HG03439 (cell line): ENCODE data around the gene STXBP5.
"Not testable (repeated sequence)": the region's sequence is repeated elsewhere in the genome, so short reads cannot be mapped to it uniquely, and the experiment has no call there.

Source experiments
- ATAC-seq: cut with Tn5 transposase; IDR thresholded peaks from one replicate; pipeline ENCODE4 v1.9.1; 2021; ENCODE audit warnings: mild to moderate bottlenecking, moderate library complexity; ENCODE audit not compliant: unreplicated experiment

Gene STXBP5

GRCh38 chr6:147238164-147238563, 33.9 kb downstream of the STXBP5 start:
- ATAC-seq: no peak

GRCh38 chr6:147238906-147239305, 34.7 kb downstream of the STXBP5 start:
- ATAC-seq: no peak

DNA sequence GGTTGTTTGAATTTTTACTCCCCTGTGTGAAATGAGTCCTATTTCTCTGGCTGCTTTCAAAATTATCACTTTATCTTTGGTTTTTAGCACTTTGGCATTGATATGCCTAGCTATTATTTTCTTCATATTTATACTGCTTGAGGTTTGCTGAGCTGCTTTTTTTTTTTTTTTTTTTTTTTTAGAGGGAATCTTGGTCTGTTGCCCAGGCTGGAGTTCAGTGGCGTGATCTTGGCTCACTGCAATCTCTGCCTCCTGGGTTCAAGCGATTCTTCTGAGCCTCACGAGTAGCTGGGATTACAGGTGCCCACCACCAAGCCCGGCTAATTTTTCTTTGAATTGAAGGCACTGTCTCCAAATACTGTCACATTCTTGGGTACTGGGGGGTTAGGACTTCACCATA, 40.6 kb downstream of the STXBP5 start:
- no peak for ATAC-seq

DNA sequence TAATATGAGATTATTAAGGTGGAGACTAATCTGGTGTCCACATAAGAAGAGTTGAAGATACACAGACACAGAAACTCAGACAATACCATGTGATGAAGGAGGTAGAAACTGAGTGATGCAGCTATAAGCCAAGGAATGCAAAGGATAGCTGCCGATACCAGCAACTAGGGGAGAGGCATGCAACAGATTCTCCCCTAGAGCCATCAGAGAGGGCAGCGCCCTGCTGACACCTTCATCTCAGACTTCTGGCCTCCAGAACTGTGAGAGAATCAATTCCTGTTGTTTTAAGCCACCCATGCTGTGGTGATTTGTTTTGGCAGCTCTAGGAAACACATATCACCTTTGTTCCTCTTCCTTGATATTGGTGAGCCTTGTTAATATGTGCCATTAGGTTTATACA, 41.5 kb downstream of the STXBP5 start:
- no peak for ATAC-seq

- no peak for ATAC-seq
Measured at GRCh38 chr6:147246853-147247635, 42.8 kb downstream of the STXBP5 start.

DNA sequence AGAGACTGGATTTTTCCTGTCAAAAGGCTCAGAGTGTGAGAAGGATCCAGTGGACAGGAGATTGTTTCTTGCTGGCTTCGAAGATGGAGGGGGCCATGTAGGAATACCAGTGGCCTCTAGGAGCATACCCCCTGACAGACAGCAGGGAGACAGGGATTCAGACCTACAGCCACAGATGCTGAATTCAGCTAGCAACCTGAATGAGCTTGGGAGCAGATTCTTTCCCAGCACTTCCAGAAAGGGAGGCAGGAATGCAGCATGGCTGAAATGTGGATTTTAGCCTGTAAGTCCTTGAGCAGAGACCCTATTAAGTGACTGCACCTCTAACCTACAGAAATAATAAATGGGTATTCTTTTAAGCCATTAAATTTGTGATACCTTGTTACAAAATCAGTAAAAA, 44.6 kb downstream of the STXBP5 start:
- no peak for ATAC-seq

- no peak for ATAC-seq
Measured at GRCh38 chr6:147251072-147251471, 46.9 kb downstream of the STXBP5 start.

DNA sequence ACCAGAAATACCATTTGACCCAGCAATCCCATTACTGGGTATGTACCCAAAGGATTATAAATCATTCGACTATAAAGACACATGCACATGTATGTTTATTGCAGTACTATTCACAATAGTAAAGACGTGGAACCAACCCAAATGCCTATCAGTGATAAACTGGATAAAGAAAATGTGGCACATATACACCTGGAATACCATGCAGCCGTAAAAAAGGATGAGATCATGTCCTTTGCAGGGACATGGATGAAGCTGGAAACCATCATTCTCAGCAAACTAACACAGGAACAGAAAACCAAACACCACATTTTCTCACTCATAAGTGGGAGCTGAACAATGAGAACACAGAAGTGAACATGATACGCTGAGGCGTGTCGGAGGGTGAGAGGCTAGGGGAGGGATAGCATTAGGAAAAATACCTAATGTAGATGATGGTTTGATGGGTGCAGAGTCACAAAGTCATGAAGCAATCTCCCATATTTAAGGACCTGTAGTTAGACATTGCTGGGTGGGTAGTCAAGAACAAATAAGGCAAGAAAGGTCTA, 50.8 kb downstream of the STXBP5 start:
- not testable (repeated sequence) for ATAC-seq

- no peak for ATAC-seq
Measured at GRCh38 chr6:147255948-147256674, 51.9 kb downstream of the STXBP5 start.

DNA sequence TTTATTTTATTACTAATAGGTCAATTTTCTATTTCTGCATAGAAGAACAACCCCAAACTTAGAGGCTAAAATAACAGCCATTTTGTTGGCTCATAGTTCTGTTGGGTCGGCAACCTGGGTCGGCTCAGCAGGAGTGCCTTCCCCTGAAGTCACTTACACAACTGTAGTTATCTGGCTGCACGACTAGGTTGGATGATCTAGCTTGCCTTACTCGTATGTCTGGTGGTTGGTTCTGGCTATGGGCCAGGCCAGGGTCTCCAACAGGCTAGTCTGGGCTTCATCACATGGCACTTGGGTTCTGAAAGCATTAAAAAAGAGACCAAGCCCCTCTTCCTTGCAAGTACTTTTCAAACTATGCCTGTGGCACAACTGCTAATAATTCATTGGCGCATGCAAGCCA, 53.5 kb downstream of the STXBP5 start:
- no peak for ATAC-seq

GRCh38 chr6:147260091-147260490, 55.9 kb downstream of the STXBP5 start:
- ATAC-seq: no peak

GRCh38 chr6:147262946-147263345, 58.7 kb downstream of the STXBP5 start:
- ATAC-seq: no peak

DNA sequence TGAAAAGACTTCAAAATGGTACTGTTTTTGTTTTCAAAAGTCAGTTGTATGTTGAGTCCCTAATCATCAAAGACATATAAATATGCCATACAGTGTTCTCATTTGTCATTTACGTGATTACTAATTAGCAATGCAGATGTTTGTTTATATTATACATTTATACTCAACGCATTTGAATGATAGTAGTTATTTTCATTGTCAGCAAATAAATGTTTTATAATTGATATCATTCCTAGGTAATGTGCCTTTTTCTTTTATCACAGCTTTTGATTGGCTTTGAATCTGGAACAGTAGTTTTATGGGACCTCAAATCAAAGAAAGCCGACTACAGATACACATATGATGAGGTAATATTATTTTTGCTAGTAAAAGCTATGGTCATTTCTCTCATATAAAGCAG, 62.6 kb downstream of the STXBP5 start:
- no peak for ATAC-seq

- ATAC-seq: no peak
Measured at GRCh38 chr6:147267658-147268057, 63.4 kb downstream of the STXBP5 start.

DNA sequence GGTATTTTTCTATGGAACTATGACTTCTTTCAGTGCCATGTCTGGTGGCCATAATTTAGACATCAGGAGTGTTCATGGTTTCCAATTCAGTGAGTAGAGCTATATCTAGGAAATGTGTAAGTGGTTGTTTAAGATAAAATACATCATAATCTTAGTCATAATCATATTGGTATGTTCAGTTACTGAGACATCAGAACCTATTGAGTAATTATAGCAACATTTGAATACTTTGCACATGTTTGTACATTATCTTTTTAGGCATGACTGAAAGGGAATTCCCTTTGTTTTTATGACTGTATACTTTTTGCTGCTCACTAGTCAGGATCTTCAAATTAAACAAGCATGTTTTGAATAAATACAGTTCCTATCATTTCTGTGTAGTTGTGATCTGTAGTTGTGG, 64.0 kb downstream of the STXBP5 start:
- no peak for ATAC-seq

DNA sequence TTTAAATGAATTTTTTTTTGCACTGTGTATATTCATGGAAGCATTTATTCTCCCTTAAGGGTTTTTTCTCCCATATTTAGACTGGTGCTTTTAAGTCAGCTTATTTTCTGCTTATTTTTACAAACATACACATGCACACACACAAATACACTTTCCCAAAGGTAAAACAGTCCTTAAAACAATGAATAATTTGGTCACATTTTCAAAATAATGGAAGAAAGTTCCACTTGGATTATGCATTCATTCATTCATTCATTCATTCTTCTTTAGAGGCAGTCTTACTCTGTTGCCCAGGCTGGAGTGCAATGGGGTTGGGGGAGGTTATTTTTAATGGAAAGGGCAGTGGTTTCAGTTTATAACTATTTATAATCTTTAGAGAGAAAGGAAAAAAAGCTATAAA, 69.8 kb downstream of the STXBP5 start:
- ATAC-seq: no peak

DNA sequence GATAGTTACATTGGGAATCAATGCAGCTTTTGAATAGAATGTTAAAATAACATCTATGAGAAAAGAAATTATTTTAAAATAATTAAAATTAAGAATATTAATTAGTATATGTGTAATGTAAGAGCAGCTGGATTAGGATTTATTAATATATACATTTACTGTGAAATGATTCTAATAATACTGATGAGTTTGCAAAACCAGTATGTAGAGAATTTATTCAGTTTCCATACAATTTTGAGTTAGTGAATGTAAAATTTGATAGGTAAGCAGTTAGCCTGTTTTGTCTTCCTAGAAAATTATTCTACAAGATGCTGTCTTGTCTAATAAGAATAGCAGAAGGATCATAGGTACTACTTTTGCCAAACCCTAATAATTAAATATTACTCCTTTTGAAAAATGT, 70.6 kb downstream of the STXBP5 start:
- ATAC-seq: no peak

- no peak for ATAC-seq
Measured at GRCh38 chr6:147278891-147279290, 74.7 kb downstream of the STXBP5 start.

GRCh38 chr6:147279427-147279826, 75.2 kb downstream of the STXBP5 start:
- no peak for ATAC-seq

DNA sequence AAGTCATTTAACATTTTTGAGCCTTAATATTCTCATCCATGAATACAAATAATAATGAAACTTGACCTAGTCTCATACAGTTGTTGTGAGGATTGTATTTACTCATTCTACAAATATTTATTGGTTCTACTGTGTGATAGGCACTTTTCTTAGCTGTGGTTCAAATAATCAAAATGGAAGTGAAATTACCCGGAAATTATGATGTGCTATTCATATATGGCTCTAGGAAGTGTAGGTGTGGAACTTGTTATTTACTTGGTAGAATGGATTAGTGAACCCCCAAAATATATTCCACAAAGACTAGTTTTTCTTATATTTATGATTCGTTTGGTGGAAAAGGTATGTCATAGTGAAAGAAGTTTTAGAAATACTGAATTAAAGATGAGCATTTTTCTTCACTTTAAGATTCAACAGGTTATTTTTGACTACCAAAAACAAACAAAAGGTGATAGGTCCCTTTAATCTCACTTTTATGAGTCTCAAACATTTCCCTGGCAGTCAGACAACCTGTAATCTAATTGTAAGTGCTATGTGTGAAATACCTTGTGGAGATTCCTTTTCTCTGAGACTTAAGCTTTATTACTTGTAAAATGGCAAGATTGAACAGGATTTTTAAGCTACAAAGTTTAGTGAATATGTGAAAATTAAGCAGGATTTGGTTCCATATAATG, 77.8 kb downstream of the STXBP5 start:
- ATAC-seq: no peak

GRCh38 chr6:147282566-147282959, 78.3 kb downstream of the STXBP5 start:
- no peak for ATAC-seq

- no peak for ATAC-seq
Measured at GRCh38 chr6:147283460-147283859, 79.2 kb downstream of the STXBP5 start.
